Right ventricle myocardium inferior (tissue), 1 donor: ENCODE measurements around the gene MAPK8IP3. TPM values are rescaled to one million over a fixed set of nuclear protein-coding genes. Genes with fewer than 3 reads are reported as not detected.

ENCODE experiments used
- ATAC-seq: fragments of 200-7000 bp; cut with Tn5 transposase; one replicate; pipeline ENCODE4 v1.9.1; 2020; ENCODE audit warnings: mild to moderate bottlenecking, moderate library complexity
- DNase-seq: peaks from one replicate; pipeline ENCODE4 v3.0.0; 2021; ENCODE audit errors: missing footprints
- intact Hi-C: fragments of 100-400 bp; cut with DNase I; formaldehyde crosslinking; loops from one replicate; pipeline ENCODE4 v1.11.0; 2022
- microRNA-seq: library from miRNA; unstranded; fragments of <30 nt; microRNA quantifications from one replicate; pipeline ENCODE4 v1.2.0, GENCODE V29; 2020
- total RNA-seq: library from RNA; stranded (reverse); fragmentation: NEBNext Ultra II Directional; extraction: Animal tissue kit (Norgen Biotek cat#: 25700); gene quantifications from one replicate; pipeline ENCODE4 v1.2.1, GENCODE V29; 2021
- donor health status: DM: no; HTN: yes; CAD: no; lungs with severe emphysema.

MAPK8IP3 gene
- total RNA-seq, 1 donor from 2014 or later = 66.4 TPM

DNA sequence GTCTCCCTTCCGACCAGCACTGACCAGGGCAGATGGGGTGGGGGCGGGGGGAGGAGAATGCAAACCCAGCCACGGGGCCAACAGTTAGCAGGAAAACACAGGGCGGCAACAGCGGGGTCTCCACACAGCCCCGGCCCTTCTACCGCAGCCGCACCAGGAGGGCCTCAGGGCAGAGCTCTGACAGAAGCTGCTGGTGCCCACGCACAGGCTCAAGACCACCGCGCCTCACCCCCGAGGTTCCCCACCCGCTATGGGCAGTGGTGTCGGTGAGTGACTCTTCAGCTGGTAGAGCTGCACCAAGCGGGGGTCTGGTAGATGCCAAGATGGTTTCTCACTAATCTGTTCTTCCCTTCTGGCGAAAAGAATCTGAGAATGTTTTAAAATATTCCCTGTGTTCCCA, 104.5 kb downstream of the MAPK8IP3 start:
- intact Hi-C loops = no loop called here
- DNase-seq = no peak
- ATAC-seq = no peak

DNA sequence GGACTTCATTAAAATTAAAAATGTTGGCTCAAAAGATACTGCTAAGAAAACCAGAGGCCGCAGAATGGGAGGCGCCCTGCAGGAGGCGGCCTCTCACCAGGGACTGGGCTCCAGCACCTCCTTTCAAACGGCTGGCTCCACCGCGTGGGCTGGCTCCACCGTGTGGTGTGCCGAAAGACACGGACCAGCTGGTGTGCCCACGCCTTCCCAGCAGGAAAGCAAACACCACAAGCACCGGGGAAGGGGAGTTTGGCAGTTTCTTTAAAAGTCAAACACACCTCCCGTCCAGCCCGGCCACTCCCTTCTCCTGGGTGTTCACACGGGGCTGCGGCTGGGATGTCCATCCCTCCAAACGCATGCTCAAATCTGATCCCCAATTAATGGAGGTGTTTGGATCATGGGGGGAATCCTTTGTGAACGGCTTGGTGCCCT, 106.8 kb downstream of the MAPK8IP3 start:
- intact Hi-C loops = no loop called here
- ATAC-seq (peak; percentile 94), DNase-seq (peak; percentile 87)

DNA sequence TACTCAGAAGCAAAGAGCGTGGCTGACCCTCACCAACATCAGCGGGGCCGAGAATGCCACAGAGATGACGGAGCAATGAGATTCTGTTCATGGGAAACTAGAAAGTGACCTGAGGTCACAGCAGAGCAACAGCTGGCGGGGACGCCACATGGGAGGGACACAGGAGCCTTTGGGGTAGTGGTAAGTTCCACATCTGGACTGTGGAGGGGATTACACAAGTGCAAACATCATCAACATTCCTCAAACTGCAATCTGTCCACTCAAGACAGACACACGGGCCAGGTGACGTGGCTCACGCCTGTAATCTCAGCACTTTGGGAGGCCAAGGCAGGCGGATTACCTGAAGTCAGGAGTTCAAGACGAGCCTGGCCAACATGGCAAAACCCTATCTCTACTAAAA, 109.5 kb downstream of the MAPK8IP3 start:
- intact Hi-C loops = no loop called here
- ATAC-seq = no peak
- DNase-seq = no peak

DNA sequence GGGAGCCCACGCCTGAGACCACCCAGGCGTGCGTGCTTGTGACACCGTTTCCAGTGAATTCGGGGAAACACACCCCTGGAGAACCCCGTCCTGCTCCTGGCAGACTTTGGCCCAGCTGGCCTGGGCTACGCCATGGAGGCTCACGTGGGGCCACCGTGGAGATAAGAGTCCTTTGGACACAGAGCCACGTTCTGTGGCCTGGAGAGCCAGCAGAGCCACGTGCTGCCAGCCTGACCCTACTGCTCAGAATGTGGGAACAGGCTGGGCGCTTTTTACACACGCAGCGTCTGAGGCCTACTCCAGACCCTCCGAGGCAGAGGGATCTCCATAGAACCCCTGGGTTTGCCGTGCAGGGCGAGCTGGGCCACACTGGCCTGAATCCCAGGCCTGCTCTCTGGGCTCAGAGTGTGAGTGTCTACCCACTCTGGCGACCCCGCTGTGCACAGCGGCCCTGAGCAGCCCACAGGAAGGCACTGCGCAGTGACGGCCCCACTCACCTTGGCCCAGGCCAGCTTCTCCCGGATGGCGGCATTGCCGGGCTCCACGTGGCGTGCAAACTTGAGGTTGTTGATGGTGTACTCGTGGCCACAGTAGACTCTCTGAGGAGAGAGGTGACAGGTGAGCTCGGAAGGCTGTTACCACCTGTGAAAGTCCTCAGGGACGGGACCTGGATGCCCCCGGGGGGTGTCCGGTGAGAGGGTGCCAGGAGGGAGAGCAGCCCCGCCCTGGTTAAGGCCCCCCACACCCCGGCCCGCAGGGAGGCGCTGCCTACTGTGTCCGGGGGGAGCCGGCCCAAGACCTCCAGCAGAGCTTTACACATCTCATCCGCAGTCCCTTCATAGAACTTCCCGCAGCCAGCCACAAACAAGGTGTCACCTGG, 110.6 kb downstream of the MAPK8IP3 start:
- no peak for DNase-seq
- intact Hi-C loops = no loop called here
- ATAC-seq = no peak

DNA sequence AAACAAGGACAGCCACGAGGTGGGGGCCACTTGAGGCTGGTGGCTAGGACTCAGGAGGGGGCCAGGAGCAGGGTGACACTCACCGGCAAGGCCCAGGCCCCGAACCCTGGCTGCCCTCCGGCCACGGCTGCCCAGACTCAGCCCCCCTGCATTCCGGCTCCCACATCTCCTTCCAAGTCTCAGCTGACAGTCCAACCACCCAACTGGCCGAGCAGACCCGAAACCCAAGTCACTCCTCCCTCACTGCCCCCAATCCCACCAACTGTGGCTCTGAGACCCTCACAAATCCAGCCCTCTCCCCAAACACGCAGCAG, 111.2 kb downstream of the MAPK8IP3 start:
- intact Hi-C loops = no loop called here
- no peak for DNase-seq
- ATAC-seq = no peak

DNA sequence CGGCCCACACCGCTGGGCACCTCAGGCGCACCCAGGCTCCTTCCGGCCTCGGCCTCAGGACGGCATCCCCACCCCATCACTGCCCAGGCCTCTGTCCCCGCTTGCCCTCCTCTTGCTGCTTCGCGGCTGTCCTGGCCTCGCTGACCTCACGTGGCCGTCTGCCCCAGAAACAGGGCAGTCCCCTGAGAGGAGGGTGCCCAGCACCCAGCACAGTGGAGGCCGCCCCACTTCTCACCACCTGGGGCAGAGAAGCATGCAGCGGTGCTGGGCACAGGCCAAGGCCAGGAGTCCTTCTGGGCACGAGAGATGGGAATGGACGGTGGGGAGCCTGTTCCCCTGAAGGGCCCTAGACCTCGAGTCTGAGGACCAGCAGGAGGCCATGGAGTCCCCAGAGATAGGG, 111.7 kb downstream of the MAPK8IP3 start:
- DNase-seq (no peak), ATAC-seq (no peak)
- intact Hi-C loops = no loop called here

DNA sequence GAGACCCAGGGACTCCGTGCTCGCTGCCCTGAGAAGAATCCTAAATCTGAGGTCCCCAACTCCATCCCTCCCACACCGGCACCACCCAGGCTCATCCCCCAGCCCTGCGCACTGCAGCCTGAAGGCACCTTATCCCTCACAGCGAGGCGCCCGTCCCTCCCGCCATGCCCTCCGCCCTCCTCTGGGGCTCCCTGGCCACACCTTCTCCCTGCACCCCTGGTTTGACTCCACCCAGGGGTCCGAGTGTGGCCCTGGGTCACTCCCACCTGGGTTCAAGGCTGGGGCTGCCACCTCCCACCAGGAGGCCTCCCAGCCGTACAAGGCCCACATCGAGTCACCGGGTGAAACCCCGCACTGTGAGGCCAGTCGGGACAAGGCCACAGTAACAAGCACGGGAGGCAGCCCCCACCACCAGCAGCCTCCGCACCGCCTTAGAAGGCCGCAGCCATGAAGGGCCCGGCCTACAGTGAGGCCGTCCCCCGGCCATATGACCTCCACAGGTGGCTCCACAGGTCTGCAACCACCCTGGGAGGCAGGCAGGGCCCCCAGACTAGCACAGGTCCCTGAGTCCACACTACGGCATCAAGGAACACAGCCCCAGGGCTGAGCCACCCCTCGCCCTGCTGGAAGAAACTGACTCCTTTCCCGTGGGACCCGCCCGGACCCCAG, 112.3 kb downstream of the MAPK8IP3 start:
- intact Hi-C loops = no loop called here
- DNase-seq (no peak), ATAC-seq (no peak)

DNA sequence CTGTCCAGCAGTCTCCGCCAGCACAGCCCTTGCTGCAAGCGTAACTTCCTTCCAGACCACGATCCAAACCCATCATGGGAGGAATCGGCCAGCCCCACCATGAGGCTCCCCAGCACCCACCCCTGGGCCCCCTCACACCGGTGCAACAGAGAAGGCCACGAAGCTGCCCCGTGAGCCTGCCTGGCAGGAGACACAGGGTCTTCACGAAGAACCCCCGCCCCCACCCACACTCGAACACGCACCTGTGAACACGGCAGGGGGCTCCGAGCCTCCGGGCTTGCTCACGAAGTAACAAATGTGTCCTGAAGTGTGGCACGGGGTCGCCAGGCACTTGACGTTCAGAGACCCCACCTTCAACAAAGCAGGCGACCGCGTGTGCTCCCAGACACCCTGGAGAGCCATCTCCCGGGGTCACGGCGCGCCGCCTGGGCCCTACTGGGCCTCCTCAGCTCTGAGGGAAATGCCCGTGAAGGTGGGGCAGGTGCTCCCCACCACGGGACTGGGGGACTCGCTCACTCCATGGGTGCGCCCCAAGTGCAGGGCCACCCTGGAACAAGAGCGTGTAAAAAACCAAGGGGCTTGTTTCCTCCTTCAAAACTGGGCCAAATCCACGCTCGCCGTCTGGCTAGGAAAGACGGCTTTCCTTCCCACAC, 113.0 kb downstream of the MAPK8IP3 start:
- intact Hi-C loops = no loop called here
- DNase-seq (no peak), ATAC-seq (no peak)

DNA sequence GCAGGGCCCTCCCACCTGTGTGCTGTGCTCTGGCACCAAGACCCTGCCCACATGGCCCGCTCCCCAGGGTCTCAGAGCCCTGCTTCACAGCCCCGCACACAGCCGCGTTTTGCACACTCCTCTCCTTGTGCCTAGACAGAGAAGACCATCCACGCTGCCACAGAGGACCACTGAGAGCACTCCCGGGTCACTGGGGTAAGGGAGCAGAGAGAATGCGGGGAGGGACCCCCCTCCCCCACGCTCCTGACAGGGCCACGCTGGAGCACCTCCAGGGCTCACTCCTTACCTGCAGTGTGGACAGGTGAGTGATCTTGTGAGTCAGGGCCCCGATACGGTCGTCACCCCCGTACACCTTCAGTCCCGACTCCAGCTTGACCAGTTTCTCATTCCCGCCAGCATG, 113.6 kb downstream of the MAPK8IP3 start:
- ATAC-seq = no peak
- intact Hi-C loops = loop anchor here (5.0 kb wide), 1 partner anchor 32 kb away; no protein-coding TSS in a partner anchor
- no peak for DNase-seq

Small RNA genes within 50 kb of the gene (microRNA-seq; reads per million reads assigned to microRNA genes)
- not detected for gene MIR3177

Other genes starting within 250 kb of the MAPK8IP3 start
- gene CLCN7, start 231.2 kb upstream of the MAPK8IP3 start, total RNA-seq = 49.5 TPM
- not detected for gene PTX4, start 217.3 kb upstream of the MAPK8IP3 start, total RNA-seq
- gene TELO2, start 212.8 kb upstream of the MAPK8IP3 start, total RNA-seq = 18.9 TPM
- gene TMEM204, start 172.5 kb upstream of the MAPK8IP3 start, total RNA-seq = 30.7 TPM
- 7.2 TPM for gene IFT140, start 94.1 kb upstream of the MAPK8IP3 start, total RNA-seq
- gene CRAMP1, start 93.8 kb upstream of the MAPK8IP3 start, total RNA-seq = 9.8 TPM
- gene JPT2, start 27.9 kb upstream of the MAPK8IP3 start, total RNA-seq = 41.5 TPM
- 33.9 TPM for gene NME3, start 65.3 kb downstream of the MAPK8IP3 start, total RNA-seq
- 8.2 TPM for gene EME2, start 66.6 kb downstream of the MAPK8IP3 start, total RNA-seq
- 80.8 TPM for gene MRPS34, start 66.9 kb downstream of the MAPK8IP3 start, total RNA-seq
- 36.1 TPM for gene SPSB3, start 76.4 kb downstream of the MAPK8IP3 start, total RNA-seq
- 37.9 TPM for gene NUBP2, start 76.8 kb downstream of the MAPK8IP3 start, total RNA-seq
- gene IGFALS, start 87.5 kb downstream of the MAPK8IP3 start, total RNA-seq = not detected
- 171 TPM for gene HAGH, start 120.6 kb downstream of the MAPK8IP3 start, total RNA-seq
- gene FAHD1, start 121.0 kb downstream of the MAPK8IP3 start, total RNA-seq = 28.3 TPM
- gene MEIOB, start 166.0 kb downstream of the MAPK8IP3 start, total RNA-seq = not detected
- not detected for gene HS3ST6, start 212.2 kb downstream of the MAPK8IP3 start, total RNA-seq
- 25.3 TPM for gene MSRB1, start 237.0 kb downstream of the MAPK8IP3 start, total RNA-seq
- gene RPL3L, start 248.5 kb downstream of the MAPK8IP3 start, total RNA-seq = 271 TPM